Adipocyte (in vitro differentiated cells): ENCODE data around the gene CORO2B.

Experiments
- DNase-seq: peaks from one replicate; pipeline ENCODE4 v3.0.0-alpha.2; 2015; ENCODE audit warnings: low read depth
- H3K27me3 ChIP-seq: replicated peaks from 2 replicates; pipeline ENCODE4 v1.7.0; 2013; ENCODE audit warnings: mild to moderate bottlenecking, low read length, moderate library complexity; ENCODE audit not compliant: control insufficient read depth, insufficient read depth
- H3K36me3 ChIP-seq: 2 replicates; pipeline ENCODE4 v1.7.0; 2013; ENCODE audit warnings: low read length, mild to moderate bottlenecking, moderate library complexity; ENCODE audit not compliant: control insufficient read depth, insufficient read depth, severe bottlenecking
- H3K4me1 ChIP-seq: 2 replicates; pipeline ENCODE4 v1.7.0; 2013; ENCODE audit warnings: mild to moderate bottlenecking, low read length, moderate library complexity; ENCODE audit not compliant: control insufficient read depth, insufficient read depth
- H3K4me3 ChIP-seq: 2 replicates; pipeline ENCODE4 v1.7.0; 2013; ENCODE audit warnings: mild to moderate bottlenecking, low read length, moderate library complexity
- H3K9ac ChIP-seq: 2 replicates; pipeline ENCODE4 v1.7.0; 2013; ENCODE audit warnings: mild to moderate bottlenecking, low read length, moderate library complexity
- H3K9me3 ChIP-seq: 2 replicates; pipeline ENCODE4 v1.7.0; 2013; ENCODE audit warnings: mild to moderate bottlenecking, low read length, moderate library complexity; ENCODE audit not compliant: control insufficient read depth

The CORO2B gene

DNA sequence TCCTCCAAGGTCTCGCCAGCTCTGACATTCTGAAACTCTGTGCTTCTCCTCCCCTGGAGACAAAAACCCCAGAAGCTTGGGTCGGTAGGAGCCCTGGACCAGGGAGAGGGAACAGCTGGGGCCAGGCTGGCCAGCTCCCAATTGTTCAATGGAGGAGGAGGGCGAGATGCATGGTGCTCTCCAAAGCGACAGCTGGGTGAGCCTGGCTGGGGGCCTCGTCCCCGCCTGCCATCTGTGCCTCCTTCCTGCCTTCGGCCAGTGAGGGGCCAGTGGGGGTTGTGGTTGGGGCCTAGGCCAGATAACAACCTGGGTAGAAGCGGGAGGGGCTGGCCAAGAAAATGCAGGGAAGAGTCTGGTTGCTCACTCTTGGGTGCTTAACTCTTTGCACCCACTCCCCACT is 79.4 kb downstream of the CORO2B start:
- H3K4me3 ChIP-seq, result no peak overlapping the region
- H3K36me3 ChIP-seq, result no peaks in the 10 kb centered on the region
- no peaks in the 10 kb centered on the region for H3K9me3 ChIP-seq
- no peaks in the 10 kb centered on the region for H3K27me3 ChIP-seq
- H3K4me1 ChIP-seq, result no peaks in the 10 kb centered on the region
- no peak for DNase-seq
- H3K9ac ChIP-seq, result no peak overlapping the region

DNA sequence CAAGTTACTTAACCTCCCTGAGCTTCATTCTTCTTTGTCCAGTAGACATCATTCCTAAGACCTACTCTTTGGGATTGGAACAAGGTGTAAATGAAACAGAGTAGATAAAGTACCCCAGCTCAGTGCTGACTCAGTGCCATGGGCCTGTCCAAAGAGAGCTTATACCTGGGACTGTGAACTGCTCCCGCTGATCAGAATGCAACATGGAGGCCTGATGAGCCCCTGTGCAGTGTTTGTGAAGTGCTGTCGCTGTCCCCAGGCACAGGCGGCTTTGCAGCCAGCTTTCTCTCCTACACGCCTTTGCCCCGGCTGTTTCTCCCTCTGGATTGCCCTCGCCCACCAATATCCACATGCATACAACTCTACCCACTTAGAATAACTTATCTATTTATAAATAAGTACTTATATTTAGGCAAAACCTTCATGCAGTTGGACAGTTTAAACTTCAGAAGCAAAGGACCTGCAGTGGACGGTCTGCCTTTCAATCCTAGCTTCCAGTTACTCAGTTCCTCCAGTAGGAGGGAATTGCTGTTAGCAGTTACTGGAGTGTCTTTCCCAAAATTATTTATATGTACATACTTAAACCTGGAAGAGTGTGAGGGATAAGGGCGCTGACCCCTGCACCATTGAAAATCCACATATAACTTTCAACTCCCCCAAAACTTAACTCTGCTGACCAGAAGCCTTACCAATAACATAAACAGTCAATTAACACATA is 80.0 kb downstream of the CORO2B start:
- Histone ChIP-seq H3K4me1 (no peaks in the 10 kb centered on the region), H3K27me3 (no peaks in the 10 kb centered on the region), H3K4me3 (no peak overlapping the region), H3K9me3 (no peaks in the 10 kb centered on the region), H3K9ac (no peak overlapping the region), H3K36me3 (no peaks in the 10 kb centered on the region)
- no peak for DNase-seq

DNA sequence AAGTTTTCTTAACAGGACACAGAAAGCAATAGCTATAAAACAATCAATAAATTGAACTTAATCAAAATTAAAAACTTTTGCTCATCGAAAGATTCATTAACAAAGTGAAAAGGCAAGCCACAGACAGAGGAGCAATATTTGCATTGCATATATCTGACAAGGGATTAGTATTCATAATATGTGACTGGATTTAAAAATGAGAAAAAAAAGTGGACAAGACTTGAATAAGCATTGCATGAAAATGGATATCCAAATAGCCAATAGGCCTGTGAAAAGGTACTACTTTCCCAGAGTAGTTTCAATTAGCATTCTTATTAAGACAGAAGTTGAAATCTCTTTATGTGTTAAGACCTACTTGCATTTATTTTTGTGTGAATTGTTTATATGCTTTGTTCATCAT is 84.7 kb downstream of the CORO2B start:
- Histone ChIP-seq H3K9ac (no peak overlapping the region), H3K4me1 (no peaks in the 10 kb centered on the region), H3K27me3 (no peaks in the 10 kb centered on the region), H3K4me3 (no peak overlapping the region), H3K36me3 (no peaks in the 10 kb centered on the region), H3K9me3 (no peaks in the 10 kb centered on the region)
- DNase-seq, result no peak

DNA sequence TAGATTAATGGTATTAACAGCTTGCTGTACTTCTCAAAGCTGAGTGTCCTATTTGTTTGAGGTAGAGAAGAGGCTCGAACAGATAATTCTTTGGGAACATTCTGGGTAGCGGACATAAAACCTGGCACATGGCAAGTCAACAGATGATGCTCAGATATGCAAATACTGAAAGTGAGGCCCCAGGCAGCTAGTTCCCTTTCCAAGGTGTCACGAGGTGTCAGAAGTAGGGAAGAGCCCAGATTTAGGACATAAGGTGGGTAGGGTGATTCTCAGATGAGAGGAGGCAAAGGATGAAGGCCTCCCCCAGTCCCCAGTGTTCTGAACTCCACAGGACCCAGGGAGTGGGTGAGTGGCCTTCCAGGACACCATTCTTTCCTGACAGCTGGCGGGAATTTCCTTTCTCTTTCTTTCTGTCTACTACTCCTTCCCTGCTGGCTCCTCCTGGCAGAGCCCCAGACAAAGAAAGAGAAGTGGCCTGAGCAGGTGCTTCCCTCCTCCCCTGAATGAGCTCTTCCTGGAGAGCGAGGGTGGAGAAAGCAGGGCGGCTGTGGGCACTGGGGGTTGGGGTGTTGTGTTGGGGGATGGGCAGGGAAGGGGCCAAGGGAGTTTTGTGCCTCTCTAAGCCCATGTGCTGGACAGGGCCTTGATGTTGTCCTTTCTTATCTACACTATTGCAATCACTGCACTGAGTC is 87.5 kb downstream of the CORO2B start:
- Histone ChIP-seq H3K9ac (no peak overlapping the region), H3K27me3 (no peaks in the 10 kb centered on the region), H3K36me3 (no peaks in the 10 kb centered on the region), H3K4me3 (no peak overlapping the region), H3K9me3 (no peaks in the 10 kb centered on the region), H3K4me1 (peaks cover 2% of the 10 kb centered on the region)
- DNase-seq, result no peak

DNA sequence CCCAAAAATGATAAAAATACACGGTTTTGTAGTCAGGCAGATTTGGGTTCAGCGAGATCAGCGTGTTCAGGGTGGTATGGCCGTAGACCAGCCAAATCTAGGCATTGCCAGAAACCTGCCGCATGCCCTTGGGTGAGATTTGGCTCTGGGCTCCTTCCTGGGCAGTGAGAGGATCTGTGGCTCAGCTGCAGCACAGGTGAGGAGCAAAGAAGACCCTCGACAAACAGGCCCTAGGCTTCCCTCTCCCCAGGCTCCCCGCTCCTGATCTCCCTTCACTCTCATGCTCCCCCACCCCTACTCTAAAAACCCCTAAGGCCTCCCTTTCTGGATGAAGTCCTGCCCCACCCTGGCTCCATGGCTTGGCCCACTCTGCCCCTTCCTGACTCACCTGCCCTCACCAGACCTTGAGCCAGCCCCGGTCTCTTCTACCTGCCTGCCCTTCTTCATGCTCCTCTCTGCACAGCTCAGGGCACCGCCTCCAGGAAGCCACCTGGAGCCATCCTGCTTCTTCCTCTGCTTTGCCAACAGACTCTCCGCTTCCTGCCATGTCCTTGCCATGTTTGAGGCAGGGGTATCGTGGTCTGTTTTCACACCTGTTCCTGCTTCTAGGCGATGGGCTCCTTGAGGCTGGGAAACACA is 88.1 kb downstream of the CORO2B start:
- Histone ChIP-seq H3K9ac (no peak overlapping the region), H3K4me3 (no peak overlapping the region), H3K4me1 (peaks cover 2% of the 10 kb centered on the region), H3K9me3 (no peaks in the 10 kb centered on the region), H3K36me3 (no peaks in the 10 kb centered on the region), H3K27me3 (no peaks in the 10 kb centered on the region)
- DNase-seq, result no peak

DNA sequence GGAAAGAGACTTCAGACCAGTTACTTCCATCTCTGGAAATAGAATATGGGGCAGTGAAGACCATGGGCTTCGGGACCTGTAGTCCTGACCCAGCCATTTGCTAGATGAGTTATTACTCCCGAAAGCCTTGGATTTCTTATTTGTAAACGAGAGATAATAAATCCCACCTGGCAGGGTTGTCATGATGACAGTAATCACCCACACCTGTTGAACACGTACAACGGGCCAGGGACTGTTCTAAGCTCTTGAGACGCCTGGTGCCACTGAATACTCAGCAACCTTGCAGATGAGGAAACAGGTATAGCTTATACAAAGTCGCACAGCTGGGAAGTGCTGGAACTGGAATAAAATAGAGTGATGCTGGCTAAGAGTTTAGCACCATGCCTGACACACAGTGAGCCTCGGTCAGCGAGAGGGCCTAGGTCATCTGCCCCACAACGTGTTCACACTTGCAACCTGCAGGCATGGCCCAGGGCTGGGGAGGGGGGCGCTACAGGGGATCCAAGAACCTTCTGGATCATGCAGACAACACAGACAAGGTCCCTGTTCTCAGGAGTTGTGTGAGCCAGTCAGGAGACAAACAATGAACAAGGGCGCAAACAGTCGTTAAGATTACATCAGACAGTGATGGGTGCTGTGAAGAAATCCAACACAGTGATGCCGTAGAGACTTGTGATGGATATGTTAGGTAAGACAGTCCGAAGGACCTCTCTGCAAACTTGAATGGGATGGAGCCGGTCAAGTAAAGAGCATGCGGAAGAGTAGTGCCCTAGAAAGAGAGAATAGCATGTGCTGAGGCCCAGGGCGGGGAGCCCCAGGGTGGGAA is 89.2 kb downstream of the CORO2B start:
- no peaks in the 10 kb centered on the region for H3K27me3 ChIP-seq
- no peak overlapping the region for H3K9ac ChIP-seq
- no peak overlapping the region for H3K4me3 ChIP-seq
- no peaks in the 10 kb centered on the region for H3K9me3 ChIP-seq
- H3K4me1 ChIP-seq, result peaks cover 2% of the 10 kb centered on the region
- DNase-seq, result no peak
- H3K36me3 ChIP-seq, result no peaks in the 10 kb centered on the region

DNA sequence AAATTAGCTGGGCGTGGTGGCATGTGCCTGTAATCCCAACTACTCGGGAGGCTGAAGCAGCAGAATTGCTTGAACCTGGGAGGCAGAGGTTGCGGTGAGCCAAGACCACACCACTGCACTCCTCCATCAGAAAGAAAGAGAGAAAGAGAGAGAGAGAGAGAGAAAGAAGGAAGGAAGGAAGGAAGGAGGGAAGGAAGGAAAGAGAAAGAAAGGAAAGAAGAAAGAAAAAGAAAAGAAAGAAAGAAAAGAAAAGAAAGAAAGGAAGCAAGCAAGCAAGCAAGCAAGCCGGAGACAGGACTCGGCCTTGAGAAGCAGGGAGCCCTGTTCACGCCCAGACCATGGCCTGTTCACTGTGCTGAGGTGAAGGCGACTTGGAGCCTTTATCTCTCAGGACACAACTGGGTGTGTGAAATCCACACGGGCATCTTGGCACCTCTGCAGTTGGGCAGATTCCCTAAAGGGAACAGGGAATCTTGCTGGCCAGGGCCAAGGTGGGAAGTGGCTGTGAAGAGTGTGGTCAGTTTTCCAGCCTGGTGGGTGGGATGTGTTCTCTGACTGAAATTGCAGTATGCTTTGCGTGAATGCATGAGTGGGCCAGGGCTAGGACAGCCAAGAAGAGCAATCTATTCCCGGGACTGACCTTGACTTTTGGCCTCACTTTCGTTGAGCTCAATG is 90.3 kb downstream of the CORO2B start:
- peaks cover 2% of the 10 kb centered on the region for H3K4me1 ChIP-seq
- no peak overlapping the region for H3K9ac ChIP-seq
- no peaks in the 10 kb centered on the region for H3K27me3 ChIP-seq
- no peaks in the 10 kb centered on the region for H3K9me3 ChIP-seq
- DNase-seq, result no peak
- no peak overlapping the region for H3K4me3 ChIP-seq
- no peaks in the 10 kb centered on the region for H3K36me3 ChIP-seq

DNA sequence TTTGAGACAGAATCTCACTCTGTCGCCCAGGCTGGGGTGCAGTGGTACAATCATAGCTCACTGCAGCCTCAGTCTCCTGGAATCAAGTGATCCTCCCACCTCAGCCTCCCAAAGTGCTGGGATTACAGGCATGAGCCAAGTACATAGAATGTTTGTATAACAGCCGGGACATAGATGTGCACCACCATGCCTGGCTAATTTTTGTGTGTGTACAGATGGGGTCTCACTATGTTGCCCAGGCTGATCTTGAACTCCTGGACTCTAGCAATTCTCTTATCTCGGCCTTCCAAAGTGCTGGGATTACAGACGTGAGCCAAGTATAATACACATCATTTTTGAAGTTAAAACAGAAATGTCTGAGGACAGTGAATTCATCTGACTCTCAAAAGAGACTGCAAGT is 93.5 kb downstream of the CORO2B start:
- Histone ChIP-seq H3K4me1 (peaks cover 2% of the 10 kb centered on the region), H3K27me3 (no peaks in the 10 kb centered on the region), H3K9ac (no peak overlapping the region), H3K4me3 (no peak overlapping the region), H3K9me3 (no peaks in the 10 kb centered on the region), H3K36me3 (no peaks in the 10 kb centered on the region)
- no peak for DNase-seq

DNA sequence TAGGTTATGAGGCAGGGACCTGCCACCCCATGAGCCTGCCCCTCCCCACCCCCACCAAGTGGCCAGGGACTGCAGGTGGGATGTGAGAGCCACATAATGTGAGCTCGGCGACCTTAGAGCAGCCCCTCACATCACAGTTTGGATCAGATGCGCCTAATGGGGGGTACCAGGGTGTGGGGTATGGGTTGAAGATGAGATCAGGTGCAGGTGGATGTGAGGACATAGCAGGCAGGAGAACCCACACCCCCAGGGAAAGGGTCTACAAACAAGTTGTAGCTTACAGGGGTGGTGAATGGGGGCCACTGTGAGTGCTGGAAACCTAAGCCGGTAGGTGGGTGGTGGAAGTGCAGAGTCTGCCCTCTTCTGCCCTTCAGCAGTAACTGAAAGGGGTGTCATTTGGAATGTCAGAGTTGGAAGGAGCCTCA is 94.0 kb downstream of the CORO2B start:
- no peaks in the 10 kb centered on the region for H3K9me3 ChIP-seq
- no peaks in the 10 kb centered on the region for H3K27me3 ChIP-seq
- no peaks in the 10 kb centered on the region for H3K36me3 ChIP-seq
- H3K4me1 ChIP-seq, result peaks cover 2% of the 10 kb centered on the region
- no peak for DNase-seq
- H3K4me3 ChIP-seq, result no peak overlapping the region
- no peak overlapping the region for H3K9ac ChIP-seq

DNA sequence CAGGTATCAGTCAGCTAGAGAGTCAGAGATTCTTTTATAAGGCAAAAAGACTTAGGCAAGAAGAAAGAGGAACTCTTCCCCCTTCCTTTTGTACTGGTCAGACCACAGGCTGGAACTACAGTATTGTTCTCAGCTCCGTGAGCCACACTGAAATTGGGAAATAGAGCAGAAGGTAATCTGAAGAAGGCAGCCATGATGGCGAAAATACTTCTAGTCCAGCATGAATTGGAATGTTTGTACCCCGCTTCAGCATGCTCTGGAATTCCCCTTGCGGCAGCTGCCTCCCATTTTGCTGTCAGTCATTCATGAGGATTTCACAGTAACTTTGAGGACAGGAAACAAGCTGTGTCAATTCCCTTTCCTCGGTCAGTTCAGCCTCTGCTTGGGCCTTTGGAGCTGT is 96.2 kb downstream of the CORO2B start:
- H3K9me3 ChIP-seq, result no peaks in the 10 kb centered on the region
- H3K9ac ChIP-seq, result no peak overlapping the region
- peak; percentile 11 for DNase-seq
- H3K27me3 ChIP-seq, result no peaks in the 10 kb centered on the region
- H3K36me3 ChIP-seq, result no peaks in the 10 kb centered on the region
- no peak overlapping the region for H3K4me3 ChIP-seq
- H3K4me1 ChIP-seq, result no peaks in the 10 kb centered on the region
